GM19372 (cell line): ENCODE results near the gene EIF3B.

ENCODE experiments used
- ATAC-seq: cut with Tn5 transposase; IDR thresholded peaks from one replicate; pipeline ENCODE4 v1.9.1; 2021; ENCODE audit warnings: mild to moderate bottlenecking, low read depth, moderate library complexity; ENCODE audit not compliant: unreplicated experiment

The EIF3B gene

DNA sequence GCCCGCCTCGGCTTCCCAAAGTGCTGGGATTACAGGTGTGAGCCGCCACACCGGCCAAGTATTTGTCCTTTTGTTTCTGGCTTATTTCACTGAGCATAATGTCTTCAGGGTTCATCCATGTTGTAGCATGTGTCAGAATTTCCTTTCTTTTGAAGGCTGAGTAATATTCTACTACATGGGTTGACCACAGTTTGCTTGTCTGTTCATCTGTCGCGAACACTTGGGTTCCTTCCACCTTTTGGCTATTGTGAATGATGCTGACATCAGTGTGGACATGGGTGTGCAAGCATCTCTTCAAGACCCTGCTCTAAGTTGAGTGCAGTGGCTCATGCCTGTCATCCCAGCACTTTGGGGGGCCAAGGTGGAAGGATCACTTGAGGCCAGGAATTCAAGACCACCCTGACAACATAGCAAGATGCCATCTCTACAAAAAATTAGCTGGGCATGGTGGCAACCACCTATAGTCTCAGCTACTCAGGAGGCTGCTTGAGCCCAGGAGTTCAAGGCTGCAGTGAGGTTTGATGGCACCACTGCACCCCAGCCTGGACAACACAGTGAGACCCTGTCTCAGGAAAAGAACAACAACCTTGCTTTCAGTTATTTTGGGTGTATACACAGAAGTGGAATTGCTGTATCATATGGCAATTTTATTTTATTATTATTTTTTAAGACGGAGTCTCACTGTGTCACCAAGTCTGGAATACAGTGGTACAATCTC lies 65.7 kb downstream of the EIF3B start:
- no peak for ATAC-seq

DNA sequence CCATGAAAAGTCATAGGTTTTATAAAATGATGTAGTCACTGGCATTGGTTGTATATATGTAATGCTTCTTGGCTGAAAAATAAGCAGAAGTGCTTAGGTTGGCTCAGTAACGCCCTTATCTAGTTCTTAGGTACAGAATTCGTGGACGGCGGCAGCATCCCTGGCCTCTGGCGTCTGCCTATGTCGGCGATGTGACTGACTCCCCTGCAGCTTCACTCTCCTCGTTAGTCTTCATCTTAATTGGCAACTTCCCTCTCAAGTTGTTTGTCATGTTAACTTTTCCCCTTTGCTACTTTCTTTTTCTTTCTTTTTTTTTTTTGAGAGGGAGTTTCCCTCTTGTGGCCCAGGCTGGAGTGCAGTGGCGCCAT lies 67.3 kb downstream of the EIF3B start:
- no peak for ATAC-seq

DNA sequence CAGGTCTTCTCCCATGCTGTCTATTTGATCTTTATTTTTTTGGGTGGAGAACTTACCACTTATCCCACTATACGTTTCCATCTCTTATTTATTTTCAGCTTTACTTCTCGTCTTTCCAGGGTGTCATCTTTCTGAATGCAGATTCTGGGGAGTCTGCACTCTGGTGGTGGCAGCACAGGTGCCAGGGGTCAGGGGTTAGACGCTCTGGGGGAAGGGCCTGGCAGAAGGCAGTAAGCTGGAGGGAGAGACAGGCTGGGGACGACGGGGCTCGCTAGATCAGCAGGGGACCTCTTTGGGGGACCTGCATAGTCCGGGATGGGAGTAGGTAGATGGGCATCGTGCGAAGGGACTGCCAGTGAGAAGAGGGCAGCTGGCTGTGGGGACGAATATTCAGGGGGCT lies 71.1 kb downstream of the EIF3B start:
- no peak for ATAC-seq
